GM19328 (cell line): ENCODE measurements around the gene POFUT2.

ENCODE experiments used
- ATAC-seq: cut with Tn5 transposase; IDR thresholded peaks from one replicate; pipeline ENCODE4 v1.9.1; 2021; ENCODE audit warnings: mild to moderate bottlenecking, moderate library complexity; ENCODE audit not compliant: unreplicated experiment

Gene POFUT2, protein sequence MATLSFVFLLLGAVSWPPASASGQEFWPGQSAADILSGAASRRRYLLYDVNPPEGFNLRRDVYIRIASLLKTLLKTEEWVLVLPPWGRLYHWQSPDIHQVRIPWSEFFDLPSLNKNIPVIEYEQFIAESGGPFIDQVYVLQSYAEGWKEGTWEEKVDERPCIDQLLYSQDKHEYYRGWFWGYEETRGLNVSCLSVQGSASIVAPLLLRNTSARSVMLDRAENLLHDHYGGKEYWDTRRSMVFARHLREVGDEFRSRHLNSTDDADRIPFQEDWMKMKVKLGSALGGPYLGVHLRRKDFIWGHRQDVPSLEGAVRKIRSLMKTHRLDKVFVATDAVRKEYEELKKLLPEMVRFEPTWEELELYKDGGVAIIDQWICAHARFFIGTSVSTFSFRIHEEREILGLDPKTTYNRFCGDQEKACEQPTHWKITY

DNA sequence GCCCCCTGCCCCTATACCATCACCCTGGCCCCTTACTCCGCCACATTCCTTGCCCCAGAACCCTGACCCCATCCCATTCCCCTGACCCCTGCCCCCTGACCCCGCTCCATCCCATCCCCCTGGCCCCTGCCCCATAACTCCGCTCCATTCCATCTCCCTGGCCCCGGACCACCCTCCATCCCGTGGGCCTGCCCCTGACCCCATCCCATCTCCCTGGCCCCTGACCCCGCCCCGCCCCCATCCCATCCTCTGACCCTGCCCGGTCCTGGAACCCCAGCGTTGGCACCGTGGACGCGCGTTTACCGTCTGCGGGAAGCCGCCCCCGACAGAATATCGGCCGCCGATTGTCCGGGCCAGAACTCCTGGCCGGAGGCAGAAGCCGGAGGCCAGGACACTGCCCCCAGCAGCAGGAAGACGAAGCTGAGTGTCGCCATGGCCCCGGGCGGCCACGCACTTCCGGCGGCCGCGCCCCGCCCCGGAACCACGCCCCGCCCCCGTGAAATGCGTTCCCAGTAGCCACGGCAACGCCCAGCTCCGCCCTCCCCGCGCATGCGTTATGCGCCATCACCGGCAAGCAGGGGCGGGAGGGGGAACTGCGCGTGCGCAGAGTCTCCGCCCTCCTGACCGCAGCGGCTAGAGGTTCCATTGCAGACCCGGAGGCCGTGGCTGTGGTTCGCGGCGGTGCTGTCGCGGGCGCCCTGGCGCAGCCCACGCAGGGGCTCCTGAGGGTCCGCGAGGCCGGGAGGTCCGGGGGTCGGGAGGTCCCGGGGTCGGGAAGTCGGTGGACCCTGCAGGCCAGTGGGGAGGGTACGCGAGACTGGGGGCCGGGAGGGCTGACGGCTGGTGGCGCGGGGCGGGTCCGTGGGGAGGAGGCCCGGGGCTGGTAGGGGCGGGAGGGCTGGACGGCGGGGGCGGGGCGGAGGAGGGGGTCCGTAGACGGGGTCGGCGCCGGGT lies at the start of gene POFUT2:
Gene POFUT2 (minus strand): TSS at position 458 of the 954 bp plus-strand sequence. CDS start 24 bp downstream, at position 434.
- ATAC-seq = peak; percentile 81

DNA sequence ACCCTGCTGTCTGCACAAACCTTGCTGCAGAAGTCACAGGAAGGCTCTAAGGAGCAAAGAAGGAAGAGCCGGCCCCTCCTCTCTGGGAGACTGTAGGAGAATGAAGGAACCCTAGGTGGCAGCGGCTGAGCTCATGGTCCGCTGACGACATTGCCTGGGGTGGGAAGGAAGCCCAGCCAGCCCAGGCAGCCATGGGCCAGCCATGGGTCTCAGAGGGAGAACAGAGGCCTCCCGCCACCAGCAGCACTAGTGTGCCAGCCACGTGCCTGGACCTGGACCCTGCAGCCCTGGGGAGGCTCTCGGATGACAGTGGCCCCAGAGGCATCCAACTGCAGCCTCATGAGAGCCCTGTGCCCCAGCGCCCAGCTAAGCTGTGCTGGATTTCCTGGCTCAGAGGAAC lies 49.2 kb upstream of the POFUT2 start:
- ATAC-seq = no peak

- no peak for ATAC-seq
Observed at GRCh38 chr21:45336535-45336810, 48.8 kb upstream of the POFUT2 start.

GRCh38 chr21:45335761-45336534 lies 48.3 kb upstream of the POFUT2 start:
- ATAC-seq = no peak

DNA sequence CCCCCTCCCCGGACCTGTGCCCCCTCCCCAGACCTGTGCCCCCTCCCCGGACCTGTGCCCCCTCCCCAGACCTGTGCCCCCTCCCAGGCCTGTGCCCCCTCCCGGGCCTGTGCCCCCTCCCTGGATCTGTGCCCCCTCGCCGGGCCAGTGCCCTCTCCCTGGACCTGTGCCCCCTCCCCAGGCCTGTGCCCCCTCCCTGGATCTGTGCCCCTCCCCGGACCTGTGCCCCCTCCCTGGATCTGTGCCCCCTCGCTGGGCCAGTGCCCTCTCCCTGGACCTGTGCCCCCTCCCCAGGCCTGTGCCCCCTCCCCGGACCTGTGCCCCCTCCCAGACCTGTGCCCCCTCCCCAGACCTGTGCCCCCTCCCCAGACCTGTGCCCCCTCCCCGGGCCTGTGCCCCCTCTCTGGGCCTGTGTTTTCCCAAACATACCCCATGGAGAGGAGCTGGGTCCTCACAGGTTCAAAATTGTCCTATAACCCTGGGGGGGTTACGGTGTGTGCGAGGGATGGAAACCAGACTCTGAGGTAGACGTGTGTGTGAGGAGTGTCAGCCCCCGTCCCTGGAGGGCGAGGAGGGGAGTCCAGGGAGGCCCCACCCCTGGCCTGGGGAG lies 47.6 kb upstream of the POFUT2 start:
- ATAC-seq = no peak

DNA sequence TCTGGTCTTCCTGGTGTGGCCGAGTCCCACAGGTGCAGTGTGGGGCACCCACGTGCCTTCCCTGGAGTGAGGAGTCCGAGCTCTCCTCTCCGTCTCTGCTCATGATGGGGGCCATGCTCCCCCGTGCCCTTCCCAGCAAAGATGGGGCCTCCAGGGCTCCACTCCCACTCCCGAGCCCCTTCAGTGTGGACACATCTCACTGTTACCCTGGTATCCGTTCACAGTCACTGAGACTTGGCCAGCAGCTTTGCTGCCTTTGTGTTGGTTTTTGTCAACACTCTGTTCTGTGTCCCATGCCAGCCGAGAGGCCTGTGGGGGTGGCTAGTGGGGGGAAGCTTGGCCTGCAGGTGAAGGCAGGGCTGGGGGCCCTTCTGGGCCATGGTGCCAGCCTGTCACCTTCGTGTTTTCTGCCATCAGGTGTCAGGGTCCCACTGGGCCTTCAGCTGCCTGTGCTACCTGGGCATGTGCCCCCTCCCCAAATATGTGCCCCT lies 46.9 kb upstream of the POFUT2 start:
- no peak for ATAC-seq

- ATAC-seq = no peak
Observed at GRCh38 chr21:45334134-45334533, 46.4 kb upstream of the POFUT2 start.

DNA sequence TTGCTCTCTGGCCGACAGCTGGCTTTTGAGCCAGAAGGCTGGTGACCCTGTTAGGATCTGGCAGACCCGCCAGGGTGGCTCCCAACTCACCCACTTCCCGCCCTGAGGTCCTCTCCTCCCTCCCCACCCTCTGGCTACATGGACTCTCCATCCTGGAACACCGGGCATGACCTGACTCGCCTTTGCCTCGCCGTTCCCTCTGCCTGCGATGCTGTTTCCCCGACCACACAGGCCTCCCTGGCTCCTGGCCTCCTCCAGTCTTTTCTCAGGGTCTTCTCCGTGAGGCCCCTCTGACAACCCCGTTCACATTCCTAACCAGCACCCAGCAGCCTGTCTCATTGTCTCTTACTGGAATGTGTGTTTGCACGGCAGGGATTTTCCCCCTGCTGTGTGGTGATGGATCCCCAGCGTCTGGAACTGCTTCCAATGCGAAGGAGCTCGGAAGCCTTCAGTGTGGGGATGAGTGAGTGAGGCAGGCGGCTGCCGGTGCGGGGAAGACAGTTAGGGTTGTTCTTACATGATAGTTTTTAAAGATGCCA lies 46.0 kb upstream of the POFUT2 start:
- ATAC-seq = no peak

GRCh38 chr21:45332981-45333582 lies 45.4 kb upstream of the POFUT2 start:
- ATAC-seq = no peak

GRCh38 chr21:45332415-45332814 lies 44.7 kb upstream of the POFUT2 start:
- no peak for ATAC-seq

GRCh38 chr21:45331531-45332147 lies 43.9 kb upstream of the POFUT2 start:
- no peak for ATAC-seq

- no peak for ATAC-seq
Observed at GRCh38 chr21:45330851-45331261, 43.2 kb upstream of the POFUT2 start.

GRCh38 chr21:45330075-45330781 lies 42.5 kb upstream of the POFUT2 start:
- ATAC-seq = no peak

GRCh38 chr21:45329261-45330074 lies 41.8 kb upstream of the POFUT2 start:
- ATAC-seq = no peak

- ATAC-seq = no peak
Observed at GRCh38 chr21:45328198-45329091, 40.8 kb upstream of the POFUT2 start.

- no peak for ATAC-seq
Observed at GRCh38 chr21:45327441-45328197, 39.9 kb upstream of the POFUT2 start.
